NT2/D1 (cell line): ENCODE measurements around the gene PWWP2A.

Source experiments
- DNase-seq: peaks from one replicate; pipeline ENCODE4 v3.0.0-alpha.2; 2011; ENCODE audit warnings: low read depth, low spot score
- H3K27me3 ChIP-seq: 2 replicates; pipeline ENCODE4 v1.6.0; 2011; ENCODE audit warnings: mild to moderate bottlenecking; ENCODE audit not compliant: insufficient read length, insufficient read depth
- H3K36me3 ChIP-seq: 2 replicates; pipeline ENCODE4 v1.6.1; 2011; ENCODE audit warnings: mild to moderate bottlenecking, low read length, mixed read lengths; ENCODE audit not compliant: insufficient read depth, insufficient read length
- H3K4me1 ChIP-seq: 2 replicates; pipeline ENCODE4 v1.5.1; 2011; ENCODE audit not compliant: insufficient read depth, insufficient read length
- H3K4me3 ChIP-seq: 2 replicates; pipeline ENCODE4 v1.5.1; 2011; ENCODE audit warnings: low read depth; ENCODE audit not compliant: insufficient read length
- H3K9ac ChIP-seq: 2 replicates; pipeline ENCODE4 v1.6.0; 2011; ENCODE audit warnings: low read depth; ENCODE audit not compliant: insufficient read length
- H3K9me3 ChIP-seq: 2 replicates; pipeline ENCODE4 v1.5.1; 2011; ENCODE audit warnings: mild to moderate bottlenecking, low read length; ENCODE audit not compliant: insufficient read depth
- SUZ12 ChIP-seq: IDR thresholded peaks from 2 replicates; pipeline ENCODE4 v1.6.1; 2011; ENCODE audit not compliant: insufficient read length, insufficient read depth; ENCODE audit errors: extremely low read depth
- YY1 ChIP-seq: IDR thresholded peaks from 2 replicates; pipeline ENCODE4 v1.6.1; 2011; ENCODE audit not compliant: insufficient read length, insufficient read depth
- ZNF274 ChIP-seq: IDR thresholded peaks from 2 replicates; pipeline ENCODE4 v1.6.1; 2011; ENCODE audit warnings: mild to moderate bottlenecking, low read depth, low read length

Gene PWWP2A

GRCh38 chr5:160119142-160119904 lies at the start of gene PWWP2A:
Gene PWWP2A, minus strand, starts transcription at chr5:160119450. Its CDS starts 62 bp downstream, at chr5:160119388.
- H3K4me1 ChIP-seq: no peaks in the 10 kb centered on the region
- DNase-seq: peak; percentile 98
- TF ChIP-seq SUZ12 (no peak), YY1 (peak; percentile 64)
- peak within 1 kb of the TSS; percentile 94 for H3K9ac ChIP-seq
- peak within 1 kb of the TSS; percentile 81 for H3K4me3 ChIP-seq
- no peaks in the 10 kb centered on the region for H3K9me3 ChIP-seq
- H3K36me3 ChIP-seq: peaks cover 15% of the 10 kb centered on the region
- H3K27me3 ChIP-seq: no peaks in the 10 kb centered on the region

- TF ChIP-seq ZNF274: no peak
- TF ChIP-seq YY1: no peak
- no peak for TF ChIP-seq SUZ12
- DNase-seq: no peak
- Histone ChIP-seq H3K4me3 (no peak overlapping the region), H3K36me3 (no peaks in the 10 kb centered on the region), H3K27me3 (no peaks in the 10 kb centered on the region), H3K9me3 (no peaks in the 10 kb centered on the region), H3K4me1 (peaks cover 6% of the 10 kb centered on the region), H3K9ac (no peak overlapping the region)
These were observed 48.4 kb upstream of the PWWP2A start for GRCh38 chr5:160167624-160168165.

GRCh38 chr5:160166973-160167623 lies 47.8 kb upstream of the PWWP2A start:
- DNase-seq: no peak
- Histone ChIP-seq H3K4me1 (peaks cover 8% of the 10 kb centered on the region), H3K36me3 (no peaks in the 10 kb centered on the region), H3K9ac (no peak overlapping the region), H3K4me3 (no peak overlapping the region), H3K9me3 (no peaks in the 10 kb centered on the region), H3K27me3 (no peaks in the 10 kb centered on the region)
- TF ChIP-seq ZNF274: no peak
- TF ChIP-seq SUZ12: no peak
- TF ChIP-seq YY1: no peak

GRCh38 chr5:160166069-160166972 lies 47.1 kb upstream of the PWWP2A start:
- Histone ChIP-seq H3K36me3 (no peaks in the 10 kb centered on the region), H3K9ac (no peak overlapping the region), H3K4me3 (no peak overlapping the region), H3K9me3 (no peaks in the 10 kb centered on the region), H3K4me1 (peaks cover 9% of the 10 kb centered on the region), H3K27me3 (no peaks in the 10 kb centered on the region)
- peak; percentile 74 for DNase-seq
- no peak for TF ChIP-seq SUZ12
- no peak for TF ChIP-seq YY1
- TF ChIP-seq ZNF274: no peak

GRCh38 chr5:160165137-160166068 lies 46.2 kb upstream of the PWWP2A start:
- H3K9ac ChIP-seq: no peak overlapping the region
- peaks cover 9% of the 10 kb centered on the region for H3K4me1 ChIP-seq
- no peaks in the 10 kb centered on the region for H3K27me3 ChIP-seq
- DNase-seq: peak; percentile 66
- no peak overlapping the region for H3K4me3 ChIP-seq
- H3K36me3 ChIP-seq: no peaks in the 10 kb centered on the region
- H3K9me3 ChIP-seq: no peaks in the 10 kb centered on the region
- TF ChIP-seq SUZ12: no peak
- no peak for TF ChIP-seq YY1
- TF ChIP-seq ZNF274: no peak

GRCh38 chr5:160162910-160163309 lies 43.7 kb upstream of the PWWP2A start:
- H3K4me1 ChIP-seq: peaks cover 11% of the 10 kb centered on the region
- H3K4me3 ChIP-seq: no peak overlapping the region
- no peak for TF ChIP-seq ZNF274
- no peak for TF ChIP-seq YY1
- TF ChIP-seq SUZ12: no peak
- no peaks in the 10 kb centered on the region for H3K36me3 ChIP-seq
- no peak for DNase-seq
- H3K9me3 ChIP-seq: no peaks in the 10 kb centered on the region
- no peaks in the 10 kb centered on the region for H3K27me3 ChIP-seq
- H3K9ac ChIP-seq: no peak overlapping the region
